ENCODE measurements around the gene SERP2. TPM values are rescaled to one million over a fixed set of nuclear protein-coding genes. Genes with fewer than 3 reads are reported as not detected.

Gene SERP2
- total RNA-seq, 1 experiment from 2014 or later: not detected

DNA sequence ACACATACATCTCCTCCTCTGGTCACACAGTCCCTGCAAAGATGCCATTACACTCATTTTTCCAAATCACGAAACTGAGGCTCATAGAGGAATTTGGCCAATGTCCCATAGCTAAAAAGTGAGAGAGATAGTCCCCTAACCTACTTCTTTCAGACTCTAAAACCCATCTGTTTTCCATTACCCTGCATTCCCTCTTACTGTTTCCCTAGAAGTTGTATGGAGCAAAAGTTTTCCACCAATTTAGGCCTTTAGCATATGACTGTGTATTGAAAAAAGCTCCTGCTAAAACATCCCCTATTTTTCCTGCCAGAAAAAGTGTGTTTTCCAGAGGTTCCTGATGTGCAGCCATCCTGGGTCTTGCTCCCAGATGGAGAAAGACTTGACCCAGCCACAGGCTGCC, 16.3 kb downstream of the SERP2 start:
- CTCF ChIA-PET: interaction anchor here (2.4 kb wide), 1 partner anchor 9 kb away, joined by 5 read pairs; no protein-coding TSS in a partner anchor
- TF ChIP-seq, protein P1, sequence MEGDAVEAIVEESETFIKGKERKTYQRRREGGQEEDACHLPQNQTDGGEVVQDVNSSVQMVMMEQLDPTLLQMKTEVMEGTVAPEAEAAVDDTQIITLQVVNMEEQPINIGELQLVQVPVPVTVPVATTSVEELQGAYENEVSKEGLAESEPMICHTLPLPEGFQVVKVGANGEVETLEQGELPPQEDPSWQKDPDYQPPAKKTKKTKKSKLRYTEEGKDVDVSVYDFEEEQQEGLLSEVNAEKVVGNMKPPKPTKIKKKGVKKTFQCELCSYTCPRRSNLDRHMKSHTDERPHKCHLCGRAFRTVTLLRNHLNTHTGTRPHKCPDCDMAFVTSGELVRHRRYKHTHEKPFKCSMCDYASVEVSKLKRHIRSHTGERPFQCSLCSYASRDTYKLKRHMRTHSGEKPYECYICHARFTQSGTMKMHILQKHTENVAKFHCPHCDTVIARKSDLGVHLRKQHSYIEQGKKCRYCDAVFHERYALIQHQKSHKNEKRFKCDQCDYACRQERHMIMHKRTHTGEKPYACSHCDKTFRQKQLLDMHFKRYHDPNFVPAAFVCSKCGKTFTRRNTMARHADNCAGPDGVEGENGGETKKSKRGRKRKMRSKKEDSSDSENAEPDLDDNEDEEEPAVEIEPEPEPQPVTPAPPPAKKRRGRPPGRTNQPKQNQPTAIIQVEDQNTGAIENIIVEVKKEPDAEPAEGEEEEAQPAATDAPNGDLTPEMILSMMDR (IDR thresholded peaks at IDR 0.05; ENCODE audit: unreplicated experiment): no peak
- H3K27ac Mint-ChIP-seq (ENCODE audit: low read depth, unreplicated experiment): no peak overlapping the region
- H3K4me1 Mint-ChIP-seq (ENCODE audit: insufficient read depth, unreplicated experiment): peaks cover 25% of the 10 kb centered on the region
- no peak for DNase-seq (ENCODE audit: unreplicated experiment)
- no peaks in the 10 kb centered on the region for H3K36me3 Mint-ChIP-seq (ENCODE audit: insufficient read depth, unreplicated experiment)
- POLR2A ChIA-PET: no interaction called here
- no peak overlapping the region for H3K4me3 Mint-ChIP-seq (ENCODE audit: unreplicated experiment)
- intact Hi-C loops (cut with micrococcal nuclease): no loop called here
- no peaks in the 10 kb centered on the region for H3K9me3 Mint-ChIP-seq (ENCODE audit: unreplicated experiment)
- BruUV-seq (replicated peaks): no TSS peak
- H3K27me3 Mint-ChIP-seq (ENCODE audit: insufficient read depth, unreplicated experiment): no peaks in the 10 kb centered on the region

DNA sequence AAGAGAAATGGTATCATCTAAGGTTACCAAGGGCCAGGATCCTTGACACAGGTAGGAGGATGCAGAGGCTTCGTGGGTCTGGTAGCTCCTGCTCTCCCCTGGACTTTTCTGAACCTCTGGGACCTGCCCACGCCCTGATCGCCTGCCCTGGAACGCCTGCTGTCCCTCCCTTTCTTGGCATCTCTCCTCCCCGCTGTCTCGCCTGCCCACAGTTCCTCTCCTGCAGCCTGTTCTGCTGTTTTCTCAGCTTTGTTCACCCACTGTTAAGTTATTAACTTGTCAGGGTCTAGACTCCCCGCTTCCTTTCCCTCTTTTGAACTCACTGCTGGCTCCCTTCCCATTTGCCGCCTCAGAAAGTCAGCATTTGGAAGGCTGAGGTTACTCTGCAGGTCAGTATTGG, 19.8 kb downstream of the SERP2 start:
- H3K4me3 Mint-ChIP-seq (ENCODE audit: unreplicated experiment): no peak overlapping the region

DNA sequence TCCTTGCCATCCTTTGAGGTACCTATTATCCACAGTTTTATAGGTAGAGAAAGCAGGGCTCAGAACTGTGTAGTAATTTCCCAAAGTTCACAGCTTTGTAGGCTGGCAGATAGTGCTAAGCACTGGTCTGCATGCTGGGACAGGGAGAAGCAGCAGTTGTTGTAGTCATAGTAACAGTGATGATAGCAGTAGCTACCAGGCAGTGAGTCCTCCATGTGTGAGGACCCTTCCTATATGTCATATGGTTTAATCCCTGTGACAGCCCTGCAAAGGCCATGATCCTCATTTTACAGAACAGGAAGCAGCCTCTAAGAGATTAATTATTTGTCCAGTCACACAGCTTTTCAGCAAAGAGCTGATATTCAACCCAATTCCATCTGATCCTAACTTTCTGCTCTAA, 21.0 kb downstream of the SERP2 start:
- DNase-seq (ENCODE audit: unreplicated experiment): no peak
- Mint-ChIP-seq H3K9me3 (ENCODE audit: unreplicated experiment) (no peaks in the 10 kb centered on the region), H3K4me1 (ENCODE audit: insufficient read depth, unreplicated experiment) (peaks cover 11% of the 10 kb centered on the region), H3K27ac (ENCODE audit: low read depth, unreplicated experiment) (no peak overlapping the region), H3K27me3 (ENCODE audit: insufficient read depth, unreplicated experiment) (no peaks in the 10 kb centered on the region), H3K36me3 (ENCODE audit: insufficient read depth, unreplicated experiment) (no peaks in the 10 kb centered on the region), H3K4me3 (ENCODE audit: unreplicated experiment) (no peak overlapping the region)
- ChIA-PET CTCF (no interaction called here), POLR2A (interaction anchor here (0.5 to 0.7 kb wide), 2 partner anchors 12 to 288 kb away, joined by 3 read pairs; no protein-coding TSS in a partner anchor)
- TF ChIP-seq, protein P1 (IDR thresholded peaks at IDR 0.05; ENCODE audit: unreplicated experiment): no peak
- no TSS peak for BruUV-seq (replicated peaks)
- intact Hi-C loops (cut with micrococcal nuclease): no loop called here

More for the DNA sequence above, 19.8 kb downstream of the SERP2 start:
- CTCF ChIA-PET: no interaction called here
- peaks cover 19% of the 10 kb centered on the region for H3K4me1 Mint-ChIP-seq (ENCODE audit: insufficient read depth, unreplicated experiment)
- intact Hi-C loops (cut with micrococcal nuclease): no loop called here
- no peaks in the 10 kb centered on the region for H3K27me3 Mint-ChIP-seq (ENCODE audit: insufficient read depth, unreplicated experiment)
- no TSS peak for BruUV-seq (replicated peaks)
- TF ChIP-seq, protein P1 (IDR thresholded peaks at IDR 0.05; ENCODE audit: unreplicated experiment): no peak
- DNase-seq (ENCODE audit: unreplicated experiment): peak; percentile 4
- H3K36me3 Mint-ChIP-seq (ENCODE audit: insufficient read depth, unreplicated experiment): no peaks in the 10 kb centered on the region
- H3K9me3 Mint-ChIP-seq (ENCODE audit: unreplicated experiment): no peaks in the 10 kb centered on the region
- POLR2A ChIA-PET: no interaction called here
- peak overlapping the region; percentile 1 for H3K27ac Mint-ChIP-seq (ENCODE audit: low read depth, unreplicated experiment)

DNA sequence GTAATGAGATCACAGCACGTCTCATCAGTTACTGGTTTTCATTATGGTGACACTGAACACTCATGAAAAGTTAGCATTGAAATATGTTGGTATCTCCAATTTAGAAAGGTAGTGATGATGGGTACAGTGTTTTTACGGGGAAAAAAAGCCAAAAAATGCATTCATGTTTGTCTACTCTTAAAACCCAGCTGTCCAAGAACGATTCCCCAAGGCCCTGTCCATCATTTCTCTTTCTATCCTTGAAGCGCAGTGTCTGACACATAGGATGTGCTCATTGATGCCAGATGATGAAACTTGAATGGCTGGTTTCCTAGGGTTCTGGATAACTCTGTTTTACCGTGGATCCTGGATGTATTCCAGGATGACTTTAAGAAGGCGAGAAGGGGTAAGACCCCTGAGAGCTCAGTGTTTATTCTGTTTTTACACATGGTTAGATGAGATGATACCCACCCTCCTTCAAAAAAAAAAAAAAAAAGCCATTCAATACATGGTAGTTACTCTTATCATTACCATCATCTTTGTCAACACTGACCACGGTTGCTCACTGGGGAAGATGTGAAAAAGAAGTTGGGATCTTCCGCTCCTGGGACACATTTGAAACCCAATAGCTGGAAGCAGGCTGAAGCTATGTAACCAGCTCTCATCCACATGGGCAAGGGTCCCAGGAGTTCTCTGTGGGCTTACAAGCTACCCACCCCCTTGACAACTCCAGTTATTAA, 22.5 kb downstream of the SERP2 start:
- H3K27me3 Mint-ChIP-seq (ENCODE audit: insufficient read depth, unreplicated experiment): no peaks in the 10 kb centered on the region
- H3K36me3 Mint-ChIP-seq (ENCODE audit: insufficient read depth, unreplicated experiment): no peaks in the 10 kb centered on the region
- no peak overlapping the region for H3K4me3 Mint-ChIP-seq (ENCODE audit: unreplicated experiment)
- intact Hi-C loops (cut with micrococcal nuclease): no loop called here
- peaks cover 11% of the 10 kb centered on the region for H3K4me1 Mint-ChIP-seq (ENCODE audit: insufficient read depth, unreplicated experiment)
- H3K27ac Mint-ChIP-seq (ENCODE audit: low read depth, unreplicated experiment): no peak overlapping the region
- no TSS peak for BruUV-seq (replicated peaks)
- TF ChIP-seq, protein P1 (IDR thresholded peaks at IDR 0.05; ENCODE audit: unreplicated experiment): no peak
- DNase-seq (ENCODE audit: unreplicated experiment): no peak
- ChIA-PET CTCF (interaction anchor here (0.5 to 0.9 kb wide), 4 partner anchors 10 to 465 kb away, joined by 3 to 4 read pairs (median 3); no protein-coding TSS in a partner anchor), POLR2A (interaction anchor here (0.5 to 1.0 kb wide), 2 partner anchors 9 to 222 kb away, joined by 3 read pairs; no protein-coding TSS in a partner anchor)
- no peaks in the 10 kb centered on the region for H3K9me3 Mint-ChIP-seq (ENCODE audit: unreplicated experiment)
